GM12878 (cell line): ENCODE results near the gene THBD. TPM values are rescaled to one million over a fixed set of nuclear protein-coding genes. Genes with fewer than 3 reads are reported as not detected.

Source experiments
- ATAC-seq: fragments of 200-7000 bp; cut with Tn5 transposase; 3 replicates; pipeline ENCODE4 v1.9.1; 2020; ENCODE audit warnings: mild to moderate bottlenecking, moderate library complexity
- BruUV-seq: library from RNA; stranded (reverse); fragments of 400-500 nt; replicated peaks from 2 replicates; lab custom pipeline; 2021; lab: Mats Ljungman, UMichigan
- CTCF ChIA-PET: fragments of 300-600 bp; sonication (Branson Sonifier 250); formaldehyde crosslinking; extraction: SDS; loops from one replicate; lab custom pipeline; 2021; ENCODE audit warnings: inconsistent platforms; lab: Yijun Ruan, JAX
- POLR2A ChIA-PET: fragments of 350-600 bp; formaldehyde crosslinking; extraction: SDS; loops from one replicate; lab custom pipeline; 2021; ENCODE audit warnings: inconsistent platforms; lab: Charles Lee
- RAD21 ChIA-PET: fragments of 300-600 bp; sonication (Branson Sonifier 250); formaldehyde crosslinking; loops from one replicate; lab custom pipeline; 2023; ENCODE audit warnings: antibody characterized with exemption; ENCODE audit not compliant: unreplicated experiment; lab: Charles Lee
- SMC1A ChIA-PET: fragments of 300-600 bp; sonication (Branson Sonifier 250); formaldehyde crosslinking; loops from one replicate; lab custom pipeline; 2023; ENCODE audit not compliant: unreplicated experiment, uncharacterized antibody; lab: Charles Lee
- DNase-seq: peaks from one replicate; pipeline ENCODE4 v3.0.0-alpha.2; 2011; ENCODE audit warnings: low read depth, low spot score
- FAIRE-seq: peaks from 3 replicates; lab custom pipeline; 2011; peaks lifted over from hg19 to GRCh38; lab: Jason Lieb, UNC
- H2AFZ ChIP-seq: 2 replicates; pipeline ENCODE4 v1.6.0; 2011; ENCODE audit warnings: low read depth, low read length, control low read depth; ENCODE audit not compliant: control insufficient read depth
- H3K27ac ChIP-seq: 2 replicates; pipeline ENCODE4 v1.5.1; 2011; ENCODE audit warnings: control low read depth; ENCODE audit not compliant: control insufficient read depth, insufficient read depth
- H3K27me3 ChIP-seq, 2 experiments: replicated peaks in 1 of 2; 2 replicates each; pipeline versions ENCODE4 v1.6.0 to v1.6.1; 2011; ENCODE audit warnings: low read length in 1 of 2; ENCODE audit not compliant: control insufficient read depth in 2 of 2, insufficient read depth in 2 of 2
- H3K36me3 ChIP-seq, 2 experiments: 2 replicates each; pipeline ENCODE4 v1.5.1; 2011; ENCODE audit warnings: low read length in 1 of 2; ENCODE audit not compliant: control insufficient read depth in 2 of 2, insufficient read depth in 2 of 2
- H3K4me1 ChIP-seq: 2 replicates; pipeline ENCODE4 v1.6.1; 2011; ENCODE audit warnings: mild to moderate bottlenecking, low read length, moderate library complexity, mixed read lengths; ENCODE audit not compliant: control insufficient read depth, insufficient read depth
- H3K4me2 ChIP-seq: 2 replicates; pipeline ENCODE4 v1.6.0; 2011; ENCODE audit warnings: control low read depth; ENCODE audit not compliant: control insufficient read depth, insufficient read depth
- H3K4me3 ChIP-seq: fragments of 200-600 bp; sonication (generic); 2 replicates; pipeline ENCODE4 v1.5.1; 2016
- H3K79me2 ChIP-seq: 2 replicates; pipeline ENCODE4 v1.6.0; 2011; ENCODE audit warnings: low read length; ENCODE audit not compliant: control insufficient read depth, insufficient read depth
- H3K9ac ChIP-seq: 2 replicates; pipeline ENCODE4 v1.8.0; 2011; ENCODE audit warnings: low read length, control low read depth, mixed read lengths; ENCODE audit not compliant: control insufficient read depth, insufficient read depth
- H3K9me3 ChIP-seq: replicated peaks from 3 replicates; pipeline ENCODE4 v1.5.1; 2011; ENCODE audit warnings: mild to moderate bottlenecking, low read length; ENCODE audit not compliant: control insufficient read depth, insufficient read depth
- H4K20me1 ChIP-seq: 2 replicates; pipeline ENCODE4 v1.6.0; 2011; ENCODE audit not compliant: control insufficient read depth, insufficient read depth
- HDAC2 ChIP-seq: fragments of 200-600 bp; sonication (generic); IDR thresholded peaks from 2 replicates; pipeline ENCODE4 v1.6.1; 2017
- MYB ChIP-seq: fragments of 150-350 bp; IDR thresholded peaks from 2 replicates; pipeline ENCODE4 v1.6.1; 2014; ENCODE audit warnings: mild to moderate bottlenecking, low read depth, low read length, borderline replicate concordance
- MYC ChIP-seq: IDR thresholded peaks from 2 replicates; pipeline ENCODE4 v1.6.1; 2011; ENCODE audit warnings: mild to moderate bottlenecking, low read length, moderate library complexity, inconsistent platforms; ENCODE audit not compliant: insufficient read depth, insufficient replicate concordance, insufficient read length, severe bottlenecking
- NR2F1 ChIP-seq: fragments of 450-650 bp; conservative IDR thresholded peaks from 2 replicates; pipeline ENCODE4 v1.6.1; 2017; ENCODE audit warnings: mild to moderate bottlenecking
- RAD51 ChIP-seq: fragments of 450-650 bp; IDR thresholded peaks from 2 replicates; pipeline ENCODE4 v1.6.1; 2016; ENCODE audit warnings: moderate library complexity, mild to moderate bottlenecking, inconsistent platforms
- RELB ChIP-seq: fragments of 450-650 bp; IDR thresholded peaks from 2 replicates; pipeline ENCODE4 v1.6.1; 2017; ENCODE audit warnings: low read depth, mild to moderate bottlenecking, moderate library complexity
- ZNF24 ChIP-seq: fragments of 450-650 bp; IDR thresholded peaks from 2 replicates; pipeline ENCODE4 v1.6.1; 2017; ENCODE audit warnings: antibody characterized with exemption, mild to moderate bottlenecking
- WGBS: methylation state at CpG from one replicate; pipeline ENCODE4 v1.1.6; 2016; ENCODE audit warnings: low lambda C conversion rate; ENCODE audit not compliant: insufficient replicate concordance, insufficient coverage; ENCODE audit errors: missing lambda C conversion rate; 5-methylcytosine and 5-hydroxymethylcytosine counted together
- in situ Hi-C: fragments of 300-500 bp; cut with MboI; formaldehyde crosslinking; loops from 9 replicates; pipeline ENCODE4 v1.14.3; 2018; ENCODE audit warnings: mixed read lengths
- intact Hi-C: fragments of 100-400 bp; cut with micrococcal nuclease; formaldehyde crosslinking; loops from one replicate; pipeline ENCODE4 v1.14.2; 2022; ENCODE audit not compliant: unreplicated experiment
- polyA plus RNA-seq, 11 experiments: library from polyadenylated mRNA; depleted of rRNA in 4 of 11; unstranded in 6 of 11; stranded (reverse) in 5 of 11; fragments of >200 nt; fragmentation: Nextera tagmentation in 4 of 11; fragmentation: Illumina TruSeq in 1 of 11; extraction: Ambion mirVana in 4 of 11; extraction: Trizol in 1 of 11; gene quantifications; 1 replicate in 1 of 11; 2 replicates in 10 of 11; pipeline versions ENCODE4 v1.2.1 to v1.2.3, GENCODE V29; 2011 to 2016; ENCODE audit warnings: inconsistent platforms in 2 of 11, missing spikeins in 2 of 11, low read depth in 1 of 11
- total RNA-seq, 4 experiments: library from RNA; depleted of rRNA in 3 of 4; stranded (reverse); fragments of >200 nt in 3 of 4; fragmentation: Illumina TruSeq in 1 of 4; extraction: Trizol in 1 of 4; gene quantifications; 2 replicates each; pipeline versions ENCODE4 v1.2.1 to v1.2.3, GENCODE V29; 2013 to 2021

The THBD gene
- total and polyA plus RNA-seq, 10 of the 15 experiments (the other 5 are each of a cell fraction or from before 2014, with no cell fraction given): not detected

- DNase-seq: no peak
- no TSS peak for BruUV-seq
- H3K4me2 ChIP-seq: no peak overlapping the region
- CTCF ChIA-PET: interaction anchor here (0.8 to 2.0 kb wide), 6 partner anchors 20 to 197 kb away, joined by 3 to 4 read pairs (median 4); no protein-coding TSS in a partner anchor
- no peaks in the 10 kb centered on the region for H4K20me1 ChIP-seq
- no peak overlapping the region for H3K27ac ChIP-seq
- H2AFZ ChIP-seq: no peak overlapping the region
- H3K79me2 ChIP-seq: no peaks in the 10 kb centered on the region
- H3K4me1 ChIP-seq: no peaks in the 10 kb centered on the region
- no peaks in the 10 kb centered on the region; a peak in 1 of 4 replicates for H3K36me3 ChIP-seq
- SMC1A ChIA-PET: interaction anchor here (1.2 to 1.5 kb wide), 2 partner anchors 117 to 154 kb away, joined by 3 to 4 read pairs; no protein-coding TSS in a partner anchor
- POLR2A ChIA-PET: no interaction called here
- peaks cover 8 to 11% of the 10 kb centered on the region in 2 experiments for H3K27me3 ChIP-seq
- H3K4me3 ChIP-seq: no peak overlapping the region
- TF ChIP-seq RAD51 (no peak), HDAC2 (no peak), MYB (no peak), RELB (no peak), NR2F1 (no peak), ZNF24 (no peak), MYC (no peak)
- no peak overlapping the region for H3K9ac ChIP-seq
- RAD21 ChIA-PET: no interaction called here
- FAIRE-seq: no peak
- H3K9me3 ChIP-seq: no peaks in the 10 kb centered on the region; the same call in 2 of the 3 replicates
- 56% methylated on average over 13 of the region's 13 CpGs for WGBS
- in situ Hi-C loops (no loop called here), intact Hi-C loops (no loop called here)
- no peak for ATAC-seq
Measured at GRCh38 chr20:23047001-23047737, 2.3 kb downstream of the THBD start.
